ENCODE data around the gene KCTD19.

DNA sequence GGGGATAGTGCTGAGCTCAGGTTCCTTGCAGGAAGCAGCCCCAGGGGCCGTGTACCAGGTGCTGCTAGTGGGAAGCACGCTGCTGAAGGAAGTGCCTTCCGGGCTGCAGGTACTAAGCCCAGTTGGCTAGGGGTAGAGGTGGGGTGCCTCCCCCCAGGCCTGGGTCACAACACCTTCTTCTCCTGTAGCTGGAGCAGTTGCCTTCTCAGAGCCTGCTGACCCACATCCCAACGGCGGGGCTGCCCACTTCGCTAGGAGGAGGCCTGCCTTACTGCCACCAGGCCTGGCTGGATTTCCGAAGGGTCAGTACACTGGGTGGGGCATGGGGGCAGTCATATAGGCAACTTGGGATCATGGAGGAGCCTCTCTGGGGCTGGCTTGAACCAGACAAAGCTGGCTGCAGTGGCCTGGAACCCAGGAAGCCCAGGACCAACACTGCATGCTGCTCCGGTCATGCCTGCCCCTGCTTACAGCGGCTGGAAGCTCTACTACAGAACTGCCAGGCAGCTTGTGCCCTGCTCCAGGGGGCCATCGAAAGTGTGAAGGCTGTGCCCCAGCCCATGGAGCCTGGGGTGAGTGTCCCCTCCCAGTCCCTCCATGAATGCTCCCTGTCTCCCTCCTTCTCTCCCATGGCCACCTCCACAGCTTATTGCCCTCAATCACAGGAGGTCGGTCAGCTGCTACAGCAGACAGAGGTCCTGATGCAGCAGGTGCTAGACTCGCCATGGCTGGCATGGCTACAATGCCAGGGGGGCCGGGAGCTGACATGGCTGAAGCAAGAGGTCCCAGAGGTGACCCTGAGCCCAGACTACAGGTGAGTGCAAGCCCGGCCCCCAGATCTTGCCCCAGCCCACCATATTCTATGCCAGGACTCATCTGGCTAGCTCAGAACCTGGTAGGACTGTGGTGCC is 44.8 kb downstream of the KCTD19 start:
- TF ChIP-seq POLR2AphosphoS5 (IDR thresholded peaks at IDR 0.05; ENCODE audit: low read depth, low read length) (no peak), POLR2A (IDR thresholded peaks at IDR 0.05; ENCODE audit: low read depth, low read length) (no peak), TAF1 (IDR thresholded peaks at IDR 0.05; ENCODE audit: low read depth, low read length) (no peak), POU2F2 (IDR thresholded peaks at IDR 0.05; ENCODE audit: low read depth, low read length) (no peak), PAX5 (IDR thresholded peaks at IDR 0.05; ENCODE audit: insufficient read depth, low read length, severe bottlenecking) (no peak)

All from GM12891 (cell line).